HepG2 (cell line): ENCODE data around the gene CATSPERD. TPM values are rescaled to one million over a fixed set of nuclear protein-coding genes. Genes with fewer than 3 reads are reported as not detected.

Experiments used
- CHCHD3 ChIP-seq: sonication (generic); formaldehyde crosslinking; IDR thresholded peaks from 2 replicates; pipeline ENCODE4 v1.8.0; 2022; ENCODE audit warnings: mild to moderate bottlenecking, missing genetic modification reagents, moderate library complexity
- ELF1 ChIP-seq: sonication (generic); formaldehyde crosslinking; IDR thresholded peaks from 2 replicates; pipeline ENCODE4 v1.4.0; 2020; ENCODE audit warnings: missing genetic modification reagents
- HNF4A ChIP-seq: sonication (generic); formaldehyde crosslinking; IDR thresholded peaks from 2 replicates; pipeline ENCODE4 v1.4.0; 2020; ENCODE audit warnings: missing genetic modification reagents
- JUND ChIP-seq: sonication (generic); formaldehyde crosslinking; IDR thresholded peaks from 2 replicates; pipeline ENCODE4 v1.8.0; 2022; ENCODE audit warnings: mild to moderate bottlenecking, missing genetic modification reagents
- KAT7 ChIP-seq: IDR thresholded peaks from 2 replicates; pipeline ENCODE4 v1.6.1; 2018; ENCODE audit warnings: borderline replicate concordance, missing compliant biosample characterization
- KAT8 ChIP-seq: IDR thresholded peaks from 2 replicates; pipeline ENCODE4 v1.6.1; 2016; ENCODE audit warnings: missing genetic modification reagents, missing compliant biosample characterization
- MLLT10 ChIP-seq: sonication (generic); formaldehyde crosslinking; IDR thresholded peaks from 2 replicates; pipeline ENCODE4 v1.4.0; 2020; ENCODE audit warnings: missing genetic modification reagents
- MXD1 ChIP-seq: sonication (generic); formaldehyde crosslinking; IDR thresholded peaks from 2 replicates; pipeline ENCODE4 v1.4.0; 2020; ENCODE audit warnings: mild to moderate bottlenecking, missing genetic modification reagents
- NFKB2 ChIP-seq: sonication (generic); formaldehyde crosslinking; IDR thresholded peaks from 2 replicates; pipeline ENCODE4 v1.4.0; 2020; ENCODE audit warnings: missing genetic modification reagents, borderline replicate concordance
- NR2F6 ChIP-seq, 2 experiments: IDR thresholded peaks; 2 replicates each; pipeline ENCODE4 v1.6.1; 2016; ENCODE audit warnings: antibody characterized with exemption in 1 of 2, mild to moderate bottlenecking in 1 of 2
- RBFOX2 ChIP-seq: fragments of 200-400 bp; formaldehyde crosslinking; IDR thresholded peaks from 2 replicates; pipeline ENCODE4 v1.6.1; 2017; ENCODE audit warnings: low read depth, mild to moderate bottlenecking, low read length
- SETDB1 ChIP-seq: sonication (generic); formaldehyde crosslinking; IDR thresholded peaks from 2 replicates; pipeline ENCODE4 v1.5.1; 2020; ENCODE audit warnings: missing genetic modification reagents, mild to moderate bottlenecking, borderline replicate concordance
- ZBTB7A ChIP-seq: sonication (generic); formaldehyde crosslinking; IDR thresholded peaks from 2 replicates; pipeline ENCODE4 v1.8.0; 2022; ENCODE audit warnings: mild to moderate bottlenecking, missing genetic modification reagents
- ZFP37 ChIP-seq: sonication (generic); formaldehyde crosslinking; IDR thresholded peaks from 2 replicates; pipeline ENCODE4 v1.4.0; 2020; ENCODE audit warnings: missing genetic modification reagents, borderline replicate concordance
- ZNF224 ChIP-seq: sonication (generic); formaldehyde crosslinking; IDR thresholded peaks from 2 replicates; pipeline ENCODE4 v1.5.0; 2020; ENCODE audit warnings: mild to moderate bottlenecking, missing genetic modification reagents
- ZNF343 ChIP-seq: sonication (generic); formaldehyde crosslinking; IDR thresholded peaks from 2 replicates; pipeline ENCODE4 v1.4.0; 2020; ENCODE audit warnings: mild to moderate bottlenecking, missing genetic modification reagents
- polyA plus RNA-seq, 8 experiments: library from polyadenylated mRNA; depleted of rRNA in 3 of 8; stranded (reverse) in 7 of 8; unstranded in 1 of 8; fragments of >200 nt; fragmentation: Illumina TruSeq in 4 of 8; extraction: Trizol in 4 of 8; gene quantifications; 2 replicates each; pipeline versions ENCODE4 v1.2.1 to v1.2.3, GENCODE V29; 2011 to 2016; ENCODE audit warnings: low read depth in 4 of 8, missing spikeins in 1 of 8, mixed read lengths in 1 of 8; ENCODE audit not compliant: insufficient read depth in 1 of 8
- total RNA-seq, 5 experiments: library from RNA; depleted of rRNA; stranded (reverse); fragments of >200 nt; fragmentation: Illumina TruSeq; extraction: Trizol; gene quantifications; 2 replicates each; pipeline ENCODE4 v1.2.3, GENCODE V29; 2016; ENCODE audit warnings: low read depth in 1 of 5
- TF ChIP-seq, protein P1 (sequence below): IDR thresholded peaks from 2 replicates; pipeline ENCODE4 v1.6.1; 2016
- TF ChIP-seq, protein P2 (sequence below): sonication (generic); formaldehyde crosslinking; IDR thresholded peaks from 2 replicates; pipeline ENCODE4 v1.4.0; 2020; ENCODE audit warnings: missing genetic modification reagents
- TF ChIP-seq, protein P3 (sequence below): sonication (generic); formaldehyde crosslinking; IDR thresholded peaks from 2 replicates; pipeline ENCODE4 v1.9.0; 2021; ENCODE audit warnings: missing genetic modification reagents, borderline replicate concordance
- TF ChIP-seq, protein P4 (sequence below): sonication (generic); formaldehyde crosslinking; IDR thresholded peaks from 2 replicates; pipeline ENCODE4 v1.5.0; 2020; ENCODE audit warnings: mild to moderate bottlenecking, missing genetic modification reagents

Gene CATSPERD
- total and polyA plus RNA-seq, 2 of the 13 experiments (the other 11 are each of a cell fraction or from before 2014, with no cell fraction given) = 0.04 TPM; not detected in 1

DNA sequence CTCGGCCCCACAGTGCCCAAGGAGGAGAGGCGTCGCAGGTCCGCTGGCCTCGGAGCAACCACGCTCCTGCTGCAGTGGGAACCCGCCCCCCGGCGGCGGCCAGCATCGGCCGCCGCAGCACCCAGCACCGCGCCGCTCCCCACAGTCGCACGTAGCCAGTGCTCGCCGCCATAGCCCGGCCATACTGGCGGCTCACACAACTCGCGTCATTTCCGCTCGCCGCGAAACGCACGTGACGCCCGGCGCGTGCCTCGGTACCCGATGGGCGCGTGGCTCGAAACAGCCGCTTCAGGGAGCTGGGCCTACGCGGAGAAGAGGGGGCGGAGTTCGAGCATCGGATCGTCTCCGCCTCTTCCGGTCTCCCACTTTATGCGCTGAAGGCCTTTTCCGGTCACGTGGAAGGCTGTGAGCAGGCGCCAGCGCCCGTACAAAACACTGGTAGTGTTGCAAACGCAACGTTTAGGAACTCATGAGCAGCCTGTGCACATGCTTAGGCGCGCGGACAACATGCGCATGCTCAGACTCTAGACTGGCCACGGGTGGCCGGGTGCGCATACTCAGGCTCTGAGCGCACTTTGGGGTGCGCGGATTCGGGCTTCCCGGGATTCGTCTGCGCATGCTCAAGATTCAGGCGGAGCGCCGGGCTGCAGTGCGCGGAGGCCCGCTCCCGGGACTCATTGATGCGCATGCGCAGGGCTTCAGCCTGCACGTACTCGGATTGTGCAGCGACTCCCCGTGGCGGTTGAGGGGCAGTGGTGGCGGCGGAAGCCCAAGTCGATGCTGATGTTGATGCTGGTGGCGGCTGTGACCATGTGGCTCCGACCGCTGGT, at the start of gene CATSPERD, which contains the start of gene LONP1 (continued):
- no peak; the same call in 1 of the 2 replicates for TF ChIP-seq ZBTB7A (CRISPR knock-in tag)
- TF ChIP-seq, protein P1, sequence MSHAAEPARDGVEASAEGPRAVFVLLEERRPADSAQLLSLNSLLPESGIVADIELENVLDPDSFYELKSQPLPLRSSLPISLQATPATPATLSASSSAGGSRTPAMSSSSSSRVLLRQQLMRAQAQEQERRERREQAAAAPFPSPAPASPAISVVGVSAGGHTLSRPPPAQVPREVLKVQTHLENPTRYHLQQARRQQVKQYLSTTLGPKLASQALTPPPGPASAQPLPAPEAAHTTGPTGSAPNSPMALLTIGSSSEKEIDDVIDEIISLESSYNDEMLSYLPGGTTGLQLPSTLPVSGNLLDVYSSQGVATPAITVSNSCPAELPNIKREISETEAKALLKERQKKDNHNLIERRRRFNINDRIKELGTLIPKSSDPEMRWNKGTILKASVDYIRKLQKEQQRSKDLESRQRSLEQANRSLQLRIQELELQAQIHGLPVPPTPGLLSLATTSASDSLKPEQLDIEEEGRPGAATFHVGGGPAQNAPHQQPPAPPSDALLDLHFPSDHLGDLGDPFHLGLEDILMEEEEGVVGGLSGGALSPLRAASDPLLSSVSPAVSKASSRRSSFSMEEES (CRISPR knock-in tag) = peak; percentile 100
- TF ChIP-seq ZFP37 = peak; percentile 95
- peak; percentile 98 for TF ChIP-seq KAT8
- no peak for TF ChIP-seq KAT7 (CRISPR knock-in tag)
- TF ChIP-seq, protein P2, sequence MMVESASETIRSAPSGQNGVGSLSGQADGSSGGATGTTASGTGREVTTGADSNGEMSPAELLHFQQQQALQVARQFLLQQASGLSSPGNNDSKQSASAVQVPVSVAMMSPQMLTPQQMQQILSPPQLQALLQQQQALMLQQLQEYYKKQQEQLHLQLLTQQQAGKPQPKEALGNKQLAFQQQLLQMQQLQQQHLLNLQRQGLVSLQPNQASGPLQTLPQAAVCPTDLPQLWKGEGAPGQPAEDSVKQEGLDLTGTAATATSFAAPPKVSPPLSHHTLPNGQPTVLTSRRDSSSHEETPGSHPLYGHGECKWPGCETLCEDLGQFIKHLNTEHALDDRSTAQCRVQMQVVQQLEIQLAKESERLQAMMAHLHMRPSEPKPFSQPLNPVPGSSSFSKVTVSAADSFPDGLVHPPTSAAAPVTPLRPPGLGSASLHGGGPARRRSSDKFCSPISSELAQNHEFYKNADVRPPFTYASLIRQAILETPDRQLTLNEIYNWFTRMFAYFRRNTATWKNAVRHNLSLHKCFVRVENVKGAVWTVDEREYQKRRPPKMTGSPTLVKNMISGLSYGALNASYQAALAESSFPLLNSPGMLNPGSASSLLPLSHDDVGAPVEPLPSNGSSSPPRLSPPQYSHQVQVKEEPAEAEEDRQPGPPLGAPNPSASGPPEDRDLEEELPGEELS (CRISPR knock-in tag) = peak; percentile 55; the same call in 1 of the 2 replicates
- peak; percentile 98 for TF ChIP-seq RBFOX2
- TF ChIP-seq MLLT10 = no peak
- TF ChIP-seq HNF4A (CRISPR knock-in tag) = 0 out of 2 replicates have a peak, but pooled peaks have one; percentile 18
- TF ChIP-seq, protein P3, sequence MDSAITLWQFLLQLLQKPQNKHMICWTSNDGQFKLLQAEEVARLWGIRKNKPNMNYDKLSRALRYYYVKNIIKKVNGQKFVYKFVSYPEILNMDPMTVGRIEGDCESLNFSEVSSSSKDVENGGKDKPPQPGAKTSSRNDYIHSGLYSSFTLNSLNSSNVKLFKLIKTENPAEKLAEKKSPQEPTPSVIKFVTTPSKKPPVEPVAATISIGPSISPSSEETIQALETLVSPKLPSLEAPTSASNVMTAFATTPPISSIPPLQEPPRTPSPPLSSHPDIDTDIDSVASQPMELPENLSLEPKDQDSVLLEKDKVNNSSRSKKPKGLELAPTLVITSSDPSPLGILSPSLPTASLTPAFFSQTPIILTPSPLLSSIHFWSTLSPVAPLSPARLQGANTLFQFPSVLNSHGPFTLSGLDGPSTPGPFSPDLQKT (CRISPR knock-in tag) = 0 out of 2 replicates have a peak, but pooled peaks have one; percentile 44
- peak; percentile 90 for TF ChIP-seq NFKB2 (CRISPR knock-in tag)
- no peak for TF ChIP-seq SETDB1 (CRISPR knock-in tag)
- TF ChIP-seq MXD1 (CRISPR knock-in tag) = peak; percentile 94; the same call in 1 of the 2 replicates
- peak; percentile 92 for TF ChIP-seq ELF1 (CRISPR knock-in tag)
- peak; percentile 75; the same call in 1 of the 2 replicates for TF ChIP-seq ZNF343 (CRISPR knock-in tag)
- TF ChIP-seq, protein P4, sequence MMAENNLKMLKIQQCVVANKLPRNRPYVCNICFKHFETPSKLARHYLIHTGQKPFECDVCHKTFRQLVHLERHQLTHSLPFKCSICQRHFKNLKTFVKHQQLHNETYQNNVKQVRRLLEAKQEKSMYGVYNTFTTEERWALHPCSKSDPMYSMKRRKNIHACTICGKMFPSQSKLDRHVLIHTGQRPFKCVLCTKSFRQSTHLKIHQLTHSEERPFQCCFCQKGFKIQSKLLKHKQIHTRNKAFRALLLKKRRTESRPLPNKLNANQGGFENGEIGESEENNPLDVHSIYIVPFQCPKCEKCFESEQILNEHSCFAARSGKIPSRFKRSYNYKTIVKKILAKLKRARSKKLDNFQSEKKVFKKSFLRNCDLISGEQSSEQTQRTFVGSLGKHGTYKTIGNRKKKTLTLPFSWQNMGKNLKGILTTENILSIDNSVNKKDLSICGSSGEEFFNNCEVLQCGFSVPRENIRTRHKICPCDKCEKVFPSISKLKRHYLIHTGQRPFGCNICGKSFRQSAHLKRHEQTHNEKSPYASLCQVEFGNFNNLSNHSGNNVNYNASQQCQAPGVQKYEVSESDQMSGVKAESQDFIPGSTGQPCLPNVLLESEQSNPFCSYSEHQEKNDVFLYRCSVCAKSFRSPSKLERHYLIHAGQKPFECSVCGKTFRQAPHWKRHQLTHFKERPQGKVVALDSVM (CRISPR knock-in tag) = peak; percentile 60
- TF ChIP-seq JUND = no peak; the same call in 1 of the 2 replicates
- TF ChIP-seq NR2F6 (IDR thresholded peaks at IDR 0.05) = no peak
- peak; percentile 41; the same call in 1 of the 2 replicates for TF ChIP-seq NR2F6 (CRISPR knock-in tag; IDR thresholded peaks at IDR 0.05)
- TF ChIP-seq ZNF224 = no peak; the same call in 1 of the 2 replicates
- TF ChIP-seq CHCHD3 (CRISPR knock-in tag) = peak; percentile 89; the same call in 1 of the 2 replicates
